VCaP (cell line): Measurements from ENCODE around the gene SLX9.

Experiments used
- H3K27ac ChIP-seq: fragments of 450-650 bp; 2 replicates; pipeline ENCODE4 v1.5.1; 2017
- TF ChIP-seq, protein P1 (sequence below): fragments of 450-650 bp; conservative IDR thresholded peaks from 2 replicates; pipeline ENCODE4 v1.5.1; 2017; ENCODE audit warnings: mild to moderate bottlenecking, moderate library complexity

Gene SLX9

DNA sequence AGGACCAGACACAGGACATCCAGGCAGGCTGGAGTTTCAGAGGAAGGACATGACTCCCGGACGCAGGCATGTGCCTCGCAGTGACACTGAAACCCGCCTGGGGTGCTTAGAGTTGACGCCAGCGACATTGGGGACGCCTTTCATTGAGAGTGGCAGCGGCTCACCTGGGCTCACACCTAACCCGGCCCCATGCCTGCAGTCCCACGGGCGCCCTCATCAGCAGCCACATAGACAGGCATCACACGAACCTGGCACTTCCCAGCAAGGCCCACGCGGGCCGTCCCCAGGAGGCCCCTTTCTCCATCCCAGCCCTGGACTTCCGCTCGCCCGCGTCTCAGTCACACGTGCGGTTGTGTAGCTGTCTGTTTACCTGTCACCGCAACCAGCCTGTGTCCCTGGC lies 36.1 kb upstream of the SLX9 start:
- H3K27ac ChIP-seq, result no peak overlapping the region
- TF ChIP-seq, protein P1, sequence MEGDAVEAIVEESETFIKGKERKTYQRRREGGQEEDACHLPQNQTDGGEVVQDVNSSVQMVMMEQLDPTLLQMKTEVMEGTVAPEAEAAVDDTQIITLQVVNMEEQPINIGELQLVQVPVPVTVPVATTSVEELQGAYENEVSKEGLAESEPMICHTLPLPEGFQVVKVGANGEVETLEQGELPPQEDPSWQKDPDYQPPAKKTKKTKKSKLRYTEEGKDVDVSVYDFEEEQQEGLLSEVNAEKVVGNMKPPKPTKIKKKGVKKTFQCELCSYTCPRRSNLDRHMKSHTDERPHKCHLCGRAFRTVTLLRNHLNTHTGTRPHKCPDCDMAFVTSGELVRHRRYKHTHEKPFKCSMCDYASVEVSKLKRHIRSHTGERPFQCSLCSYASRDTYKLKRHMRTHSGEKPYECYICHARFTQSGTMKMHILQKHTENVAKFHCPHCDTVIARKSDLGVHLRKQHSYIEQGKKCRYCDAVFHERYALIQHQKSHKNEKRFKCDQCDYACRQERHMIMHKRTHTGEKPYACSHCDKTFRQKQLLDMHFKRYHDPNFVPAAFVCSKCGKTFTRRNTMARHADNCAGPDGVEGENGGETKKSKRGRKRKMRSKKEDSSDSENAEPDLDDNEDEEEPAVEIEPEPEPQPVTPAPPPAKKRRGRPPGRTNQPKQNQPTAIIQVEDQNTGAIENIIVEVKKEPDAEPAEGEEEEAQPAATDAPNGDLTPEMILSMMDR, result no peak

DNA sequence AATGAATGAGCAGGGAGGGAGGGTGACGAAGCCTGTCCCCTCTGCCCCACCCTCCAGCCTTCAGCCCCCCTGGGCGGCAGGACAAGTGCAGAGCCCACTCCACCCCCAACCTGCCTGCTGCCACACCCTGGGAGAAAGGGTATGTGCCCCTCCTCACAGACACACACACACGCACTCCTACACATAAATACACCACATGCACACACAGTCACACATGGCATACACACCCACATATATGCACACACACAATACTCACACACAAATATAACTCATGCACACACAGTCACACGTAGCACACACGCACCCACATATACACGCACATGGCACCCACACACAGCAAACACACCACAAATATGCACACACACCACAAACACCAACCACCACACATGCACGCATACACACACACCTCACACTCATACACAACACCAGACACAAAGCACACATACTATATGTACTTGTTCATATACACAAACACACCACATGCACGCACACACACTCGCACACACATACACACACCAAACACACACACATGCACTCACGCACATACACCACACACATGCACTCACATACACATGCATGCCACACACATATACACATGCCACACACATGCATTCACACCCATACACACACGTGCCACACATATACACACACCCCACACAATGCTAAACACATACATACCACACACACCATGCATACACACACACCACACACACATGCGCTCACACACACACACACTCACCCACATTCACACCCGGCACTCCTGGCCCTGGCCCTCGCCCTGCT lies 35.5 kb upstream of the SLX9 start:
- no peak overlapping the region for H3K27ac ChIP-seq
- TF ChIP-seq, protein P1, result no peak

DNA sequence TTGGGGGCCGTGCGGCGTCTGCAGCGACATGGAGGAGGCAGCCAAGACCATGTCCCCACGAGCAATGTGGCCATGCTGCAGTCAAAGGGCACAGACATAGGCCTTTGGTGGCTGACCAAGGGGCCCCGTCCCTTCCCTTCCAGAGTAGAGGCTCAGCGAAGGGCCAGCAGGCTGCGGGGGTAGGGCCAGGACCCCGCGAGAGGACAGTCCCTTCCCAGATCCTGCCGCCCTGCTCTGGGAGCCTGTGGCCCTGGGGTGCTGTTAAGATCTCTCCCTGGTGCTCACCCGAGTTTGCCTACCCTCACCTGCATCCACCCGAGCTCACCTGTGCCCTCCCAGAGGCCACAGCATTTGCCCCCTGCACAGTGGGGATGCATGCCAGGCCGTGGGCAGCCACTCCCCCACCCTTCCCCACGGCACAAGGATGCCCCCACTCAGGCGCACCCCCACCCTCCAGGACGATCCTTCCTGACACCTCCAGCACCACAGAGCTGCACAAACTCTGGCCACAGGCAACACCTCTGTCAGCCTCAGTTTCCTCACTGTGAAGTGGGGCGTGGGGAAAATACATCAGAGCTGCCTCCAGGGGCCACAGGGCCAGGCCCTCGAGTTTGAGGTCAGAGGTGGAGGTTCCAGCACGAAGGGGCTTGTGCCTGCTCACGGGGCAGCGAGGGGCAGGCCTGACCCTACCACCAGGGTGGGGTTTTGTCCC lies 34.7 kb upstream of the SLX9 start:
- TF ChIP-seq, protein P1, result no peak
- H3K27ac ChIP-seq, result no peak overlapping the region

DNA sequence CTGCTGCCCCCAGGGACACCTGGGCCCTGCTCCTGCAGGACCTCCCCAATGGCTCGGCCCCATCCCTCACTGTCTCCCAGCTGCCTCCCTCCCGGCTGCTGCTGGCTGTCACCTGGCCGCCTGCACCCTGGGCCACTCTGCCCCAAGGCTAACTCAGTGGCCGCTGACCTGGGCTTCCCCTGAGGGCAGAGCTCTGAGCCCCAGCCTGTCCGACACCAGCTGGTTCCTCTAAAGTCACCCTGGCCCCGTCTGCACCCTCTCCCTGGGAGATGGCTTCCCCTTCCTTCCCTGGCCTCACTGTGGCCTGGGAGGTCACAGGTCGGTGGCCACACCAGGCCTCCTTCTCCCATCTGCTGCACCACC lies 34.1 kb upstream of the SLX9 start:
- TF ChIP-seq, protein P1, result no peak
- no peak overlapping the region for H3K27ac ChIP-seq

DNA sequence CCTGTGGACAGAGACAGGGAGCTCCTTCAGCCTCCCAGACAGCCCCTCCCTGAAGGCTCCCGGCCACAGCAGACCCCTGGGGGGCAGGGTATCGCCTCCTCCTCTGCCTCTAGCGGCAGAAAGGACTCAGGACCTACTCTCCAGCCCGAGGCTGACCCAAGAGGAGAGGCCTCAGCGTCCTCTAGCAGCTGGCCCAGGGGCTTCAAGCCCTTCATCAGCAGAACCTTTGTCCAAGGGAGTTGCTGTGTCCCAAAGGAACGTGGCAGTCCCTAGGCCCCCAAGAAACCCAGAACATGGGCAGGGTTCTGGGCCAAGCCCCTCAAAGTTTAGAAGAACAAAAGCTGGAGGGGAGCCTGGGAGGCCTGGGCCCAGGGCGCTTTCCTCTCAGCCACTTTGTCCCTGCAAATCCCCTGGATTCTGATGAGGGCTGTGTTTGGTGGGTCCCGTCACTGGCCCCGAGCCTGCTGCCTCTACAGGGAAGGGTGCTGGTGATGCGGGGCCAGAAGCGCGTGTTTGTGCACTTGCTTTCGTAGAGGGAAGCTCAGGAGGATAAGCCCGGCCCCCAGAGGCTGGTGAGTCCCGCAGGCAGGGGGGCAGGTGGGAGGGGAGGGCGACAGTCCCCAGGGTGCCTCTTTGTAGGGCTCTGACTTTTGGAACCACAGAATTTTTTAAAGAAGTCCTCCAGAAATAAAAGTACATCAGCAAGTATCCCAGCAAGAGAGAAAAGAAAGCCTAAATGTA lies 32.4 kb upstream of the SLX9 start:
- no peak overlapping the region; the same call in 1 of the 2 replicates for H3K27ac ChIP-seq
- TF ChIP-seq, protein P1, result no peak

DNA sequence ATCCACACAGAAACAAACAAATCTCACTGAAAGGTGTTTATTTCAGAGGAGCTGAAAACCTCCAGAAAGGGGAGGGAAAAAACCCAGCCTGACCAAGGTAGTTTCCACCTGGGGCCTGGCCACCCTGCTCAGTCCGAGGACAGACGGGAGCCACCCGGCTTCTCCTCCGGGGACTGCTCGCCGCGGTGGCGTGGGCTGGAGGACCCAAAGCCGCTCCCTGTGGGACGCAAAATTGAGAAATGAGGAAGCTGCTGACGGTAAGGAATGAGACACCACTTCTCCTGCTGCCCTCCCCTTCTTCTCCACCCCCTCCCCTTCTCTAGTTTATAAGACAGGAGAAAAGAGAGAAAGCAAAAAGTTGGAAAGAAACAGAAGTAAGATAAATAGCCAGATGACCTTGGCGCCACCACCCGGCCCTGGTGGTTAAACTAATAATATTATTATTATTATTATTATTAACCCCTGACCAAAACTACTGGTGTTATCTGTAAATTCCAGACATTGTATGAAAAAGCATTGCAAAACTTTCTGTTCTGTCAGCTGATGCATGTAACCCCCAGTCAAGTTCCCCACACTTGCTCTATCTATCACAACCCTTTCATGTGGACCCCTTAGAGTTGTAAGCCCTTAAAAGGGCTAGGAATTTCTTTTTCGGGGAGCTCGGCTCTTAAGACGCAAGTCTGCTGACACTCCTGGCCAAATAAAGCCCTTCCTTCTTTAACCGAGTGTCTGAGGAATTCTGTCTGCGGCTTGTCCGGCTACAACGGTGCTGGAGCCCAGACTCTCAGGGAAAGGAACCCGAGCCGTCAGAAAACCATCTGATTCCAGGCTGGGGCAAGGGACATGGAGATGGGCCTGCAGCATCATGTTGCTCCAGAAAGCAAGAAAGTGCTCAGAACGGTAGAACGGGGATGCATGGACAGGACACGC lies 31.6 kb upstream of the SLX9 start:
- TF ChIP-seq, protein P1, result no peak
- no peak overlapping the region; the same call in 1 of the 2 replicates for H3K27ac ChIP-seq
